A673 (cell line): ENCODE data around the gene RPL13A.

Source experiments
- CTCF ChIP-seq: fragments of 300-800, 200-600 bp; sonication (generic); conservative IDR thresholded peaks from 2 replicates; pipeline ENCODE4 v1.5.1; 2017; ENCODE audit warnings: low read depth, mild to moderate bottlenecking, antibody characterized with exemption, low read length, moderate library complexity, mixed read lengths
- EZH2 ChIP-seq: fragments of 200-600 bp; sonication (generic); IDR thresholded peaks from 2 replicates; pipeline ENCODE4 v1.6.1; 2017; ENCODE audit warnings: borderline replicate concordance, low read depth, mild to moderate bottlenecking, mixed read lengths, antibody characterized with exemption, low read length; ENCODE audit not compliant: poor library complexity, severe bottlenecking

DNA sequence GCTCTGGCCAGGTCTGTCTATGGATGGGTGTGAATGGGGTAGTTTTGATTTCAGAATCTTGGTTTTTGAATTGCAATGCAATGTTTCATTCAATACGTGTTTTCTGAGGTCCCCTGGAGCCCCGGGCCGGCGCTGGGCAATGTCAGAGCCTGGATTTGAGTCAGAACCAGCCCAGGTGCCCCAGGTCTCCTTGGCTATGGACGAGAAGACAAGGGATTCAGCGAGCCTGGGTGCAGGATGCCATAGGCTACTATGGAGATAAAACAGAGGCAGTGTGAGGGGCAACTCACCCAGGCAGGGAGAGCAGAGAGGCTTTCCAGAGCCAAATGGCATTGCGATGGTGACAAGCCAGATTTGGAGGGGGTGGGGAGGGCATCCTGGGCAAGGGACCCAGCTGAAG, 1.2 kb upstream of the RPL13A start:
- TF ChIP-seq CTCF = no peak
- no peak for TF ChIP-seq EZH2
